ENCODE results near the gene ERLEC1.

Gene ERLEC1

DNA sequence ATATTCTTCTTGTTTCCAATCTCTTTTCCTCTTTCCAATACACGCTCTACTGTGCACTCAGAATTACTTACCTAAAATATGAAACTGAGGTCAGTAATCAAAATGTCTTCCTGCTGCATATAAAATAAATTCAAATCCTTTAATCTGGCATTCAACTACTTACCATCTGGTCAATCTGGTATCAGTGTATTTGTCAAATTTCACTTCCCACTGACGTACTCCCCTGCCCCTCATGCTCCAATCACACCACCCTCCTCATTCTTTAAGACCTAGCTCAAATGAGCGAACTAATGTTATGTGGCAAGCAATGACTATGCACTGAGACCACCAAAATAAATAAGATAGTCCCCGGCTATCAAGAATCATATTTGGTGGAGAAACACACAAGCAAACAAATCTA, 6.8 kb upstream of the ERLEC1 start:
- no peak for DNase-seq (ENCODE audit: low read depth)

DNA sequence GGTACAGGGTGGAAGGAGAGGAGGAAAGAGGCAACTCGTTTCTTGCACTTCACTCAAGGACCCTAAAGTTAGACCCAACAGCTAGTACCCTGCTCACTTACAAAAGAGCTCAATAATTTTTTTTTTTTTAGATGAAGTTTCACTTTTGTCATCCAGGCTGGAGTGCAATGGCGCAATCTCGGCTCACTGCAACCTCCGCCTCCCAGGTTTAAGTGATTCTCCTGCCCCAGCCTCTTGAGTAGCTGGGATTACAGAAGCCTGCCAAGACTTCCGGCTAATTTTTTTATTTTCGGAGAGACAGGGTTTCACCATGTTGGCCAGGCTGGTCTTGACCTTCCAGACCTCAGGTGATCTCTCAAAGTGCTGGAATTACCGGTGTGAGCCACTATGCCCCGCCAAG, 4.2 kb upstream of the ERLEC1 start:
- TF ChIP-seq, protein P1, sequence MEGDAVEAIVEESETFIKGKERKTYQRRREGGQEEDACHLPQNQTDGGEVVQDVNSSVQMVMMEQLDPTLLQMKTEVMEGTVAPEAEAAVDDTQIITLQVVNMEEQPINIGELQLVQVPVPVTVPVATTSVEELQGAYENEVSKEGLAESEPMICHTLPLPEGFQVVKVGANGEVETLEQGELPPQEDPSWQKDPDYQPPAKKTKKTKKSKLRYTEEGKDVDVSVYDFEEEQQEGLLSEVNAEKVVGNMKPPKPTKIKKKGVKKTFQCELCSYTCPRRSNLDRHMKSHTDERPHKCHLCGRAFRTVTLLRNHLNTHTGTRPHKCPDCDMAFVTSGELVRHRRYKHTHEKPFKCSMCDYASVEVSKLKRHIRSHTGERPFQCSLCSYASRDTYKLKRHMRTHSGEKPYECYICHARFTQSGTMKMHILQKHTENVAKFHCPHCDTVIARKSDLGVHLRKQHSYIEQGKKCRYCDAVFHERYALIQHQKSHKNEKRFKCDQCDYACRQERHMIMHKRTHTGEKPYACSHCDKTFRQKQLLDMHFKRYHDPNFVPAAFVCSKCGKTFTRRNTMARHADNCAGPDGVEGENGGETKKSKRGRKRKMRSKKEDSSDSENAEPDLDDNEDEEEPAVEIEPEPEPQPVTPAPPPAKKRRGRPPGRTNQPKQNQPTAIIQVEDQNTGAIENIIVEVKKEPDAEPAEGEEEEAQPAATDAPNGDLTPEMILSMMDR (conservative IDR thresholded peaks at IDR 0.05; ENCODE audit: low read depth, low read length), result no peak
- no peak for DNase-seq (ENCODE audit: low read depth)
- H3K4me3 ChIP-seq (ENCODE audit: low read length), result no peak overlapping the region

More for the DNA sequence above, 6.8 kb upstream of the ERLEC1 start:
- TF ChIP-seq, protein P1 (conservative IDR thresholded peaks at IDR 0.05; ENCODE audit: low read depth, low read length), result no peak
- no peak overlapping the region for H3K4me3 ChIP-seq (ENCODE audit: low read length)

DNA sequence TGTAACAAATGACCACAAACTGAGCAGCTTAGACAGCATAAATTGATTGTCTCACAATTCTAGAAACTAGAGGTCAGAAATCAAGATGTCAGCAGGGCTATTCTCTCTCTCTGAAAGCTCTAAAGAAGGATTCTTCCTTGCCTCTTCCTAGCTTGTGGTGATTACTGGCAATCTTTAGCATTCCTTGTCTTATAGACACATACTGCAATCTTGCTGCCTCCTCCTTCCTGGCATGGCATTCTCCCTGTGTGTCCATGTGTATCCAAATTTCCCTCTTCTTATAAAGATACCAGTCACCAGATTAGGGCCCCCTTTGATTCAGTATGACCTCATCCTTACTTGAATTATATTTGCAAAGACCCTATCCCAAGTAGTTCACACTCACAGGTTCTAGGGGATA, 2.4 kb upstream of the ERLEC1 start:
- TF ChIP-seq, protein P1 (conservative IDR thresholded peaks at IDR 0.05; ENCODE audit: low read depth, low read length), result no peak
- DNase-seq (ENCODE audit: low read depth), result no peak
- no peak overlapping the region for H3K4me3 ChIP-seq (ENCODE audit: low read length)

DNA sequence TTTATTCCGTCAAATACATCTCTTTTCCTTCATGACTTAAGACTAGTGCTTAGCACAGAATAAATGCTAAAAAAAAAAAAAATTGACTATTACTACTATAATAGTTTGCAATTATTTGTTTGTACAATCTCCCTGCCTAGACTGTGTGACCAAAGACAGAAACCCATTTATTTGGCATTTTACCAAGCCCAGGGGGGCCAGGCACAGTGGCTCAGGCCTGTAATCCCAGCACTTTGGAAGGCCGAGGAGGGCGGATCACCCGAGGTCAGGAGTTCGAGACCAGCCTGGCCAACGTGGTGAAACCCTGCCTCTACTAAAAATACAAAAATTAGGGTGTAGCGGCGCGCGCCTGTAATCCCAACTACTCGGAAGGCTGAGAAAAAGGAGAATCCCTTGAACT, 1.5 kb upstream of the ERLEC1 start:
- no peak for DNase-seq (ENCODE audit: low read depth)
- H3K4me3 ChIP-seq (ENCODE audit: low read length), result peak overlapping the region; percentile 96
- TF ChIP-seq, protein P1 (conservative IDR thresholded peaks at IDR 0.05; ENCODE audit: low read depth, low read length), result no peak

DNA sequence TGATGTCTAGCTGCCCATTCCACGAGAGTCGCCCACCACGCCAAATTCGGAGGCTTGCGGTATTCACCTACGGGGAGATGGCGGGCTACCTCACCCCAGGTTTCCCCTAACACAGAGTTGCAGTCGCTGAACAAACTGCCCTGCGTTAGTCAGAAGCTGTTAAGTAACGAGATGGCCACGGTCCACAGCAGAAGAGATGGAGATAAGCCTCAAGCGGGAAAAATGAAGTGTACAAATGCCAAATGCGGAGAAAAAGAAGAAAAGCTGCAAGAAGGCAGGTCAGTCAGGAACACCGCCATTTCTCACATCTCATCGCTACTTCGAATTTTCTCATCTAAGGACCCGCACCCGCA, 516 bp upstream of the ERLEC1 start:
- DNase-seq (ENCODE audit: low read depth), result no peak
- TF ChIP-seq, protein P1 (conservative IDR thresholded peaks at IDR 0.05; ENCODE audit: low read depth, low read length), result no peak
- peak overlapping the region; percentile 96 for H3K4me3 ChIP-seq (ENCODE audit: low read length)

DNA sequence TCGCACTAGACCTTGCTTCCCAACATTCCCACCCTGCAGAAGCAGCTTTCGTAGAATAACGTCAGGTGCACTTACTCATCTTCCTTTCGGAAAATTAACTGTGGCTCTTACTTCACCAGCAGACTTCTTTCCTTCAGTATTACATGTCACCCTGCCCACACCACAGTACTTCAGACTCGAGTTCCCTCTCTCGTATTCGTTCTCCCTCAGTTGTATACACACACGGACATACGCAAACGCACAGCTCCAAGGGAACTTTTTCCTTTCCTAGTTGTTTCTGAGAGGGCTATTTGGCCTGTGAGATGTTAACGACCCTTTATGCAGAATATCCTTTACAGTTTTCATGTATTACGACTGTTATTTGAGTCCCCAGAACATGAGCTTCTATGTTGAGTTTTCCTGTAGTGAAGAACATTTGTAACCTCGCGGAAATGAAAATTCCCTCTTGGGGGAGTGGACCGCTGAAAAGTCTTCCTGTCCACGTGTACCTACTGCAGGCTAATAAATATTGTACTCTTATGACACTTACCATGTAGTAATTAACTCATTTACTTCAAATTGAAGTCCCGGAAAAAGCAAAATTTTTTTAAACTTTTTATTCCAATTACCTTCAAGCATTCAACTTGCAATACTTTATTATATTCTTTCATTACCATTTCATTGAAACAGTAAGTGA, 908 bp downstream of the ERLEC1 start:
- H3K4me3 ChIP-seq (ENCODE audit: low read length), result peak overlapping the region; percentile 96
- TF ChIP-seq, protein P1 (conservative IDR thresholded peaks at IDR 0.05; ENCODE audit: low read depth, low read length), result no peak
- DNase-seq (ENCODE audit: low read depth), result no peak

DNA sequence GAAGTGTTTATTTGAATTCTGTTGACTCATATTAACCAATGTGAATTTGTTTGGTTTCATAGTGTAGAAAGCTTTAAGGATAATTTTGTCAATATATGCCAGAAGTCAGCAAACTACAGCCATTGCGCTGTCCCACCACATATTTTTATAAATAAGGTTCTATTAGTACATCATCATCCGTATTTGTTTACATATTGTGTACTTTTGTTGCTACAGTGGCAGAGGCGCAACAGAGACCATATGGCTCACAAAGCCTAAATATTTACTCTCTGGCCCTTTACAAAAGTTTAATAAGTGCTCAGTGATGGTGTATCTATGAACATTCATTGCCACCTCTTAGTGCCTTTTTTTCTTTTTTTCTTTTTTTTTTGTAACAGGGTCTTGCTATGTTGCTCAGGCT, 6.4 kb downstream of the ERLEC1 start:
- TF ChIP-seq, protein P1 (conservative IDR thresholded peaks at IDR 0.05; ENCODE audit: low read depth, low read length), result no peak
- H3K4me3 ChIP-seq (ENCODE audit: low read length), result no peak overlapping the region

More for the DNA sequence above, 6.4 kb downstream of the ERLEC1 start:
- no peak for DNase-seq (ENCODE audit: low read depth)

Data from retinal pigment epithelial cell (primary cell).